Smooth muscle cell of the brain vasculature (primary cell): ENCODE measurements around the gene KRT73.

Source experiments
- DNase-seq: peaks from one replicate; pipeline ENCODE4 v3.0.0-alpha.2; 2012; ENCODE audit warnings: low read depth, low spot score

Gene KRT73

GRCh38 chr12:52570511-52570910 lies 47.8 kb downstream of the KRT73 start:
- no peak for DNase-seq

- DNase-seq = no peak
Observed at GRCh38 chr12:52568111-52568510, 50.2 kb downstream of the KRT73 start.

GRCh38 chr12:52566847-52567291 lies 51.5 kb downstream of the KRT73 start:
- no peak for DNase-seq

- no peak for DNase-seq
Observed at GRCh38 chr12:52564582-52564981, 53.8 kb downstream of the KRT73 start.

- DNase-seq = no peak
Observed at GRCh38 chr12:52561880-52562449, 56.4 kb downstream of the KRT73 start.

DNA sequence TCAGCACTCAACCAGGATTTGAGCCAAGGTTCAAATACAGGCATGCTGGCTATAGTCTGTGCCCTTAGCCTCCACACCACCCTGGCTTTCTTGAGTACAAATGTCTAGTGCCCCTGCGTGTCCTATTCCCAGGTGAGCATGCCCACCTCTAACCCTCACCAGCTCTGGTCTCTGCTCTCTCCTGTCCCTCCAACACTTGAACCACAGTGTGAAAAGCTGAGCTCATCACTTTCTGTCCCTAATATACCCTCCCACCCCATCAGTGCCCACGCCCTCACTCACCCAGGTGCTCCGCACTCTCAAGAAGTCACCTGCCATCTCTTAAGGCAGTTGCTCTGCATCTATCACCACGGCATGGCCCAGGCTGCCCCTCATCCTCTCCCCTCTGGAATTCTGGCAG lies 58.4 kb downstream of the KRT73 start:
- no peak for DNase-seq

- DNase-seq = no peak
Observed at GRCh38 chr12:52558781-52559445, 59.4 kb downstream of the KRT73 start.
